ENCODE measurements around the gene PFN3. TPM values are rescaled to one million over a fixed set of nuclear protein-coding genes. Genes with fewer than 3 reads are reported as not detected.
"Not testable (repeated sequence)": the region's sequence is repeated elsewhere in the genome, so short reads cannot be mapped to it uniquely, and the experiment has no call there.

The PFN3 gene
- polyA plus RNA-seq, 12 donors: not detected

DNA sequence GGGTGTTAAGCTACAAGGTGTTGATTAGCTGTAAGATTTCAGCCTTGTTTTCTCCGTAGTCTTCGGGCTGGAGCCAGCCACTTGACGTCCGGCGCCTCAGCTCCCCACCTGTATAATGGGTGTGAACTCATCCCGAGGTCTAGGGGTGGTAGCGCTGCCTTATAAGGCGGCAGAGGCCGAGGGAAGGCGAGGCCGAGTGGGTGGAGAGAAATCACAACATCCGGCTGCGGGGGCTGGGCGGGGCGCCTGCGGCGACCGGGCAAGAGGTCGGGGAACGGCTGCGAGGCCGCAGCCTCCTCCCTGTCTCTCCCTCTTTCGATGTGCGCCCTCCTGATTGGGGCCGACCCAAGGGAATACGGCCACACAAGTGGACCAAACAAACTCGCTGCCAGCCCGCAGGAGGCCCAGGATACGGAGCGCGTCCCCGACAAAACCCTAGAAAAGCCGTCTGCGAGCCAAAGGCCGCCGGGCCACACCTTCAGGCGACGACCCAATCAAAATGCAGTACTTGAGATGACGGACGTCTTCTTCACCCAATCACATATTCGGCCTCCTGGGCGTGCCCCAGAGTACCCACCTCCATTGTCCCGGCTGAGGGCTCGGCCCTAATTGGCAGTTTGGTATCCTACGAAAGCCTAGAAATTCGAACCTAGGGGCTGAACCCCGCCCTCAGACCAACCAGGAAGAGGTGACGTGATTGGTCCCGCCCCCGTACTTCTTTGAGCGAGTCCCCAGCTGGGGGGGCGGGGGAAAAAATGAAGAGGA, 25.5 kb upstream of the PFN3 start:
- peak; percentile 100 for DNase-seq

DNA sequence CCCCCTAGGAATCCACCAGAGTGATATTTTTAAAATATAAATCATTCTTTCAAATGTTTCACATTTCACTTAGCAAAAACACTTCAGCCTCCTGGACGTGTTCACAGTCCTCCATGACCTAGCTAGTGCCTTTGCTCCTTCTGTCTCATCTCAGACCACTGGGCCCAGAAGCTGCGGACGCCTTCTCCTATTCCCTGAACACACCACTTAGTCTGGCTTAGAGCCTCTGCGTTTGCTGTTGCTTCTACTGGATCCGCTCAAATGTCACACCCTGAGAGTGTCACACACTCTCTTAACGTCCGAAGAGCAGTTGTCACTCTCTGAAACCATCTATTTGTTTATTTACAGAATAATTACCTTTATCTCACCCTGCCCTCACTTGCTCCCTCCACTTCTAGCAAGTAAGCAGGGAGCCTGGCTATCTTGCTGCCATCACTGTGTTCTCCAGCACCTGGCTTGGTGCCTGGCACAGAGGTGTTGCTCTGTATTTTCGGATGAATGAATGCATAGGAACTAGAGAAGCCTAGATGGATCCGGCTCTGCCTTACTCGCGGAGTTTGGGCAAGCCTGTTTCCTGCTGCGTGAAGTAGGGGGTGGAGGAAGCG, 24.8 kb upstream of the PFN3 start:
- no peak for DNase-seq

DNA sequence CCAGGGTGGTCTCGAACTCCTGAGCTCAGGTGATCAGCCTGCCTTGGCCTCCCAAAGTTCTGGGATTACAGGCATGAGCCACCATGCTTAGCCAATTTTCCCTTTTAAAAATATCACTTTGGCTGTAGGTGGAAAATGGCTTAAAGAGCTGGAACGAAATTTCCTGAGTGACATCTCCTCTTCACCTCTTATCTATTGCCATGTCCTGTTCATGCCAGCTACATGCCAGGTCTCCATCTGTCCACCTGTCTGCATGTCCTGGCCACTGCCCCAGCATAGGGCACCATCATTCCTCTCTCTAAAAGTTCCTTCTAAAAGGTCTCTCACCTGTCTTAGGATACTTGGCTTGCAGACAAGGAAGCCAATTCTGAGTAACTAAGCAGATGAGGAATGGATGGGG, 23.2 kb upstream of the PFN3 start:
- no peak for DNase-seq

DNA sequence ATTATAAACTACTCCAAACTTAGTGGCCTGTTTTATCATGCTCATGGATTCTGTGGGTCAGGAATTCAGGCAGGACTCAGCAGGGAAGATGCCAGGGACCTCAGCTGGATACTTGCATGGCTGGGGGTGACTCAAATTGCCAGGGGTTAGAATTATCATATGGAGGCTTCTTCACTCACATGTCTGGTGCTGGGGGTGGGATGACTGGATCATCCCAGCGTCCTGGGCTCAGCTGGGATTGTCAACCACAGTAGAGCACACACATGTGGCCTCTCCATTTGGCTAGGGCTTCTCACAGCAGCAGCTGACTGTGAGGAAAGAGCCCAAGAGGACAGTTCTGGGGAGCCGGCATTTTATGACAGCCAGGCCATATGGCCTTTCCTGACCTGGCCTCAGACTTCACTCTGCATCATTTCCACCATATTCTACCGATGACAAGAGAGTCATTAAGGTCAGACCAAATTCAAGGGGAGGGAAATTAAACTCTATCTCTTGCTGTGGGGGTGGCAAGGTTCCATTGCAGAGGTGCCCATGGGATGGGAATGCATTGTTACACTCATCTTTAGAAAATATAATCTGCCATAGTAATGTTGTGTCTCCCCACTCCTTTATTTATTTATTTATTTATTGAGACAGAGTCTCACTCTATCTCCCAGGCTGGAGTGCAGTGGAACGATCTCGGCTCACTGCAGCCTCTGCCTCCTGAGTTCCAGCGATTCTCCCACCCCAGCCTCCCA, 20.8 kb upstream of the PFN3 start:
- DNase-seq: no peak

DNA sequence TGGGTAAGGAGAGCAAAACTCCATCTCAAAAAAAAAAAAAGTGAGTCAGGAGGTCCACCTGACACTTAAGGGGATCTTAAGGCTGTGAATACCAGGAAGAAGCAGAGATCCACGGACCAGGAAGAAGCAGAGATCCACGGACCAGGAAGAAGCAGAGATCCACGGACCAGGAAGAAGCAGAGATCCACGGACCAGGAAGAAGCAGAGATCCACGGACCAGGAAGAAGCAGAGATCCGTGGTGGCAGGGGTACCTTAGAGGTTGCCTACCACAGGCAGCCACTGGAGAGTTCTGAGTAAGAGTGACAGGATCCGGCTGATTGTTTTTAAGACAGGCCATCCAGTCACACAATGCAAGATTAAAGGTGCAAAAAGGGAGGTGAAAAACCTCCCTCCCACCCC, 20.0 kb upstream of the PFN3 start:
- DNase-seq: not testable (repeated sequence)

DNA sequence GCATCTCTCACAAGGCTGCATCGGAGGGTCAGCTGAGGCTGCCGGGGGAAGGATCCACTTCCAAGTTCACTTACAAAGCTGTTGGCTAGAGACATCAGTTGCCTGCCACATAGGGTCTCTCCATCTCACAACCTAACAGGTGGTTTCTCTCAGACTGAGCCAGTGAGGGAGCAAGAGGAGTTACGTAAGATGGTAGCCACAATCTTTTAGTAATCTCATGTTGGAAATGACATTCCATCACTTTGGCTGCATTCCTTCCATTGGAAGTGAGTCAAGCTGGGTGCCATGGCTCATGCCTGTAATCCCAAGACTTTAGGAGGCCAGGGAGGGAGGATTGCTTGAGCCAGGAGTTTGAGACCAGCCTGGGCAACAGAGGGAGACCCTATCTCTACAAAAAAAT, 18.6 kb upstream of the PFN3 start:
- DNase-seq: no peak

DNA sequence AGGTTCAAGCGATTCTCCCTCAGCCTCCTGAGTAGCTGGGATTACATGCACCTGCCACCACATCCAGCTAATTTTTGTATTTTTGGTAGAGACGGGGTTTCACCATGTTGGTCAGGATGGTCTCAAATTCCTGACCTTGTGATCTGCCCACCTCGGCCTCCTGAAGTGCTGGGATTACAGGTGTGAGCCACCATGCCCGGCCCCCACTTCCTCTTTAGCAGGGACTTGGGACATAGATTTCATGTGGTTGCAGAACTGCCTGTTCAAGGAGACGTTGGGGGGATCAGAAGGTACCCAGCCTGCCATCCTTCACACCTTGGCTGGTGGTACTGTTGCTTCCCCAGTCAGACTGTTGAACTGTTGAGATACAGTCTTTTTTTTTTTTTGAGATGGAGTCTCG, 16.6 kb upstream of the PFN3 start:
- DNase-seq: not testable (repeated sequence)

DNA sequence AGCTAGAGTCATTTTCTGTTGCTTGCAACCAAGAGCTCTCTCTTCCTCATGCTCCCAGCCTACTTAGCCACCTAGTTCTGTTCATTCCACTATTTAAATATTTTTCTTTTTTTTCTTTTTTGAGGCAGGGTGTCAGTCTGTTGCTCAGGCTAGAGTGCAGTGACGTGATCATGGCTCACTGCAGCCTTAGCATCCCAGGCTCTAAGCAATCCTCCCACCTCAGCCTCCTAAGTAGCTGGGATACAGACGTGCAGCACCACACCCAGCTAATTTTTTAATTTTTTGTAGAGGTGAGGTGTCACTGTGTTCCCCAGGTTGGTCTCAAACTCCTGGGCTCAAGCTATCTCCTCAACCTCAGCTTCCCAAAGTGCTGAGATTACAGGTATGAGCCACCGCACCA, 14.0 kb upstream of the PFN3 start:
- no peak for DNase-seq

DNA sequence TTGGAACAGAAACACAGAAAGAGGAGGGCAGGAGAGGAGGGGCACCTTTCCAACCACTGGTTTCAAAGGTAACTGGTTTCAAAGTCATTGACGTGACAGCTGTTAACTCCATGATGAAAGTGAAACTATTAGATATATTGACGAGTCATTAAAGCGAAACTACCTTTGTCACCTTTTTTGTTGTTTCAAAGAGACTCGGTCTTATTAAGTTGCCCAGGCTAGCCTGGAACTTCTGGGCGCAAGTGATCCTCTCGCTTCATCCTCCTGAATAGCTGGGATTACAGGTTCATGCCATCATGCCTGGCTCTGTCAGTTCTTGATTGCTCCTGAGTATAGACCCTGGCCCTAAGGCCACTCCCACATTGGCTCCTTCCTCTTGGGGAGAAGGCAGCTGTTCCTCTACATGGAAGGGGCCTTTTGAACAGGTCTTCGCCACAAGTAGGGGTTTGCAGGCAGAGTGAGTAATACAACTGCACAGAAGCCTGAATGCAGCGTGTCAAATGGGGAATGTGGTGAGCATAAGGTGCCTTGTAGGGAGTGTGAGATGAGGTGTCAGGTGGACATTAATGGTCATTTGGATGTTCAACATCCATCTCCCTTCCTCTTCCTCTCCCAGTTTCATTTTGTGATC, 12.3 kb upstream of the PFN3 start:
- DNase-seq: no peak

DNA sequence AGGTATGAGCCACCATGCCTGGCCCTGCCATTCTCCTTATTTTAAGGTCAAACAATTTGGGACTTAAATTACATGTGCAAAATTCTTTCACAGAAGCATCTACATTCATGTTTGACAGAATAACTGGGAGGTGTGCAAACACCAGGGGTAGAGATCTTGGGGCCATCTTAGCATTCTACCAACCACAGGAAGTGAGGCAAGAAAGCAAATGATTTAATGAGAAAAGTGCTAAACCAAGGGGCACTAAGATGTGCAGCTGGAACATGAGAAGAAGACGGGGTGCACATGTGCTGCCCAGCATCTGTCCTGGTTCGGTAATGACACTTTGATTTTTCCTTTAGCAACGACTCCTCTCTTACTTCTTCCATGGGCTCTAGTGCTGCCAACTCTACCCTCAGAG, 10.1 kb upstream of the PFN3 start:
- DNase-seq: no peak

DNA sequence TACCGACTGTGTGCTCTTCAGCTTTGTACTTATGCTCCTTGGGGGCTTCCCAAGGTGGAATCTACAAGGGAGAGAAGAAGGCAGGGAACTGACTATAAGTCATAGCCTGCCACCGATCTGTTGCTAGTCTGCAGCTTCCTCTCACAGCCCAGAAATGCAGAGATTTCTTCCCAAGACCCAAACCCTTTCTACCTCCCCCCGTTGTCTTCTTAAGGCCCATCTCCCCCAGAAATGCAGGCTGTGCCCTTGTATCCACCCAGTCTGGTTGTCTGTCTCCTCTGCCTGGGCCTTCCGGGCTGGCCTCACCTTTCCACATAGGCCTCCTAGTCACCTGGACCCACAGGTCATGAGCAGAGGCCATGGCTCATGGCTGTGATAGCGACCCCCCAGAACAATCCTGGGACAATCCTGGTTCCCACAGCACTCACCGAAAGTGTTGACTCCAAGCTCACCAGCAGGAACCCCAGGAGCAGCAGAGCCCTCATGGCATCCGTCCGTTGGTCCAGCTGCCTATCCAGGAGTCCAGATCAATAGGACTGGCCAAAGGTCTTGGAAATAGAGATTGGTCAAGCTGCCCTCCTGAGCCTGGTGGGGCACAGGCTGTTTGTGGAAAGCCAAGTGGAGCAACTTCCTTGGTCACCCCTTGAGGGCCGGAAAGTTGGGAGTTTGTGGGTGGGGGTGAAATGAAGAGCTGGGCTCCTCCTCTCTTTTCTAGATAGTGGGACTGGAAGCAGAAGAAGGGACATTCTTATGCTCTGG, 8.8 kb upstream of the PFN3 start, which contains the start of gene F12:
Gene F12 (minus strand): TSS at position 522 of the 759 bp plus-strand sequence. CDS start 37 bp downstream, at position 485.
- DNase-seq: no peak

DNA sequence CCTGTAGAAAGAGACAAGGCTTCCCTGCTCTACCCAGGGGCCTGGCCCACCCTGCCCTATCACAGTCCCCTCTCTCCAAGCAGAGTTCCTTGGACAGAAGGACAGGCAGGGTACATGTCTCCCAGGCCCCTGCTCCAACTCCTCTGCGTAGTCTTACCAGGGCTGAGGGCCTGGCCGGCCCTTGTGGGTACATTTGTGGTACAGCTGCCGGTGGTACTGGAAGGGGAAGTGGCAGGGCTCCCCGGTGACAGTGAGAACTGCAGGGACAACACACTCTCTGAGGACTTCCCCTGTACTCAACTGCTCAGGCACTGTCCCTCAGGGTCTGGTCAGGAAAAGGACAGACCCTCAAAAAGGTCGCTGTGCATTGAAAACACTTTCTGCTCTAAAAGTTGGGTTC, 5.3 kb upstream of the PFN3 start:
- no peak for DNase-seq

DNA sequence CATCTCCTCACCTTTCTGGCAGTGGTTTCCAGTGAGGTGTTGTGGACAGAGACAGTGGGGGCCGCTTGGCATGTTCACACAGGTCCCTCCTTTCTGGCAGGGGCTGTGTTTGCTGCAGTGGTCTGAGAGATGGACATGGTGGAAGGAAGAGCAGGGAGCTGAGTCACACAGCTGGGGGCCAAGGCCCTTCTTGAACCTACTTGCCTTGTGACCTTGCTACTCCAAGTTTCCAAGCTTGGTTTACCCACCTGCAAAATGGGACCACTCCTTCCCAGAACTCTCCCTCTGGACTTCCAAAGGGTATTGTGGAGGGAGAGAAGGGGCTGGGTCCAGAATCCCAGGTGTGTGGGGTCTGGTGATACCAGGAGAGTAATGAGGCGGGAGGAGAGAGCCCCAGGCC, 4.9 kb upstream of the PFN3 start:
- no peak for DNase-seq

DNA sequence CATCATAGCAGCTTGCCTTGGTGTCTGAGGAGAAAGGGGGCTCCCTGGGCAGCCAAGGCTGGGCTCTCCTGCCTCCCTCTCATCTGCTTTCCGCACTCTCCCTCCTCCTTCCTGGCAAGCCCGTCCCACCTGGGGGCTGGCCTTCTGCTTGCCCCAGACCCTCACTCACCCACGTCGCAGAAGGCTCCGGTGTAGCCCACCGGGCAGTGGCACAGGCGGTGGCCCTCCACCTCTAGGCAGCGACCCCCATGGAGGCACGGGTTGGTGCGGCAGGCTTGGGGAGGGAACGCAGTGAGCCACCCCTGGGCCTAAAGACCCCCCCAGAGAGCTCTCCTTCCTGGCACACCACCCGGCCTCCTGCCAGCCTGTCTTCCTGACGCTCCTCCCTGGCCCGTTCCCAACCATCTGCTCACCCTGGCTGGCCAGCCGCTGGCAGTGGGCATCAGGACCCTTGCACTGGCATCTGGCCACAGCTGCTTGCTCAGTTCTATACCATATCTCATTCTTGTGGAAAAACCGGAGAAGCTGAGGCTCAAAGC, 4.2 kb upstream of the PFN3 start:
- no peak for DNase-seq

DNA sequence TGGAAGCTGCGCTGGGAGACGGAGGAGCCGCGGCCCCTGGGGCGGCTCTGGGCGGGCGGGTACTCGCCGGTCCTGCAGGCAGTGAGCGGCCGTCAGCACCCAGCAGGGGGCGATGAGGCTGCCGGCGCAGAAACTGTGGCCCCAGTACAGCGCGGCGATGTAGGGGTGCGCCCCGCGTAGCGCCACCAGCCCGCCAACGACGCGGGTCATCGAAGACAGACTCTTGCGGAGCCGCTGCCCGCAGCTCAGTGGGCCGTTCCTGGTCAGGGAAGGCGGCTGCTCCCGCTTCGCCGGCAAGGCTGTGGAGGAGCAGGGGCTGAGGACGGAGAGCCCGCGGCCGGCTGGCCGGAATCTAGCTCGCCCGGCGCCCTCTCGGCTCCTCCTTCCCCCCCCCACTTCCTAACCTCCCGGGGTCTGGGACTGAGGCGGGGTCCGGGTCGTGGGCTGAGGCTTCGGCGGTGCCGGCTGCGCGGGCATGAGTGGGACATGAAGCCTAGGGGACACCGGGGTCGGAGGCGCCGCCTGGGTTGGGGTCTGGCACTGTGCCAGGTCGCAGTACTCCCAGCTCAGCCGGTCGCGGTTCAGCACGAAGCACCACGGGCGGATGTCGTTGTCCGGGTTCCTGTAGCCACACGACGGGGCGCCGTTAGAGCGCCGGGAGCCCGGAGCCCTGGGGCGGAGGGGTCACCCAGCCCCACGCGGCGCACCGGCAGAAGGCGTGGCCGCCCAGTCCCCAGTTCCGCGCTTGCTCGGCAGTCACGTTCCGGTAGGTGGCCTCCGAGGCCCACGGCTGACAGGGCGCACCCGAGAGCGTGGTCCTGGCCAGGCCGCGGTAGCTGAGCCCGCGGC, 3.6 kb upstream of the PFN3 start:
- peak; percentile 79 for DNase-seq

DNA sequence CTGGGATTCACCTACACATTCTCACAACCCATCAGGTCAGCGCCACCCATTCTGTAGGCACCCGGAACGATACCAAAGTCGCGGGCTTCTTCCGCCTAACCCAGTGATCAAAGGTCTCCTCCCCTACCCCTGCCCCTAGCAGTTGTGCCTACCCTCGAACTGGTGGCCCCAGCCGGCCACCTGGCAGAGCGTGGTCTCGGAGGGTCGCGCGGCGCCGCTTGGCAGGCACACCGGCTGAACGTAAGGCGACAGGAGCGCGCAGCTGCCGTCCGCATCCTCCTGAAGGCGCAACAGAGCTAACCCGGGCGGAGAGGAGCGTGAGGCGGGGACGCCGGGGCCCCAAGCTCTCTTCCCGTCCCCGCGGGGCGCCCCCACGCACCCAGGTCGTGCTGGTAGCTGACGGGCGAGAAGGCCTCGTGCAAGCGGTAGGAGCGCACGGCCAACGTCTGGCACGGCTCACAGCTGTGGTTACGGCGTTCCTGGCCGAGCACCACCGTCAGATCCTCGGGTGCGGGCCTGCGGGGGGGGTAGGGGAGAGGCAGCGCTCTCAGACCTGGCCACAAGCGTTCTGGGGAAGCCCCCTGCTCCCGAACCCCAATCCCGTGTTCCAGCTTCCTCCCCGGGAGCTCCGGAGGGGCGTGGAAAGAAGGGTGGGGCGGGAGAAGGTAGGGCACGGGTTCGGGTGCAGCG, 2.8 kb upstream of the PFN3 start:
- no peak for DNase-seq

DNA sequence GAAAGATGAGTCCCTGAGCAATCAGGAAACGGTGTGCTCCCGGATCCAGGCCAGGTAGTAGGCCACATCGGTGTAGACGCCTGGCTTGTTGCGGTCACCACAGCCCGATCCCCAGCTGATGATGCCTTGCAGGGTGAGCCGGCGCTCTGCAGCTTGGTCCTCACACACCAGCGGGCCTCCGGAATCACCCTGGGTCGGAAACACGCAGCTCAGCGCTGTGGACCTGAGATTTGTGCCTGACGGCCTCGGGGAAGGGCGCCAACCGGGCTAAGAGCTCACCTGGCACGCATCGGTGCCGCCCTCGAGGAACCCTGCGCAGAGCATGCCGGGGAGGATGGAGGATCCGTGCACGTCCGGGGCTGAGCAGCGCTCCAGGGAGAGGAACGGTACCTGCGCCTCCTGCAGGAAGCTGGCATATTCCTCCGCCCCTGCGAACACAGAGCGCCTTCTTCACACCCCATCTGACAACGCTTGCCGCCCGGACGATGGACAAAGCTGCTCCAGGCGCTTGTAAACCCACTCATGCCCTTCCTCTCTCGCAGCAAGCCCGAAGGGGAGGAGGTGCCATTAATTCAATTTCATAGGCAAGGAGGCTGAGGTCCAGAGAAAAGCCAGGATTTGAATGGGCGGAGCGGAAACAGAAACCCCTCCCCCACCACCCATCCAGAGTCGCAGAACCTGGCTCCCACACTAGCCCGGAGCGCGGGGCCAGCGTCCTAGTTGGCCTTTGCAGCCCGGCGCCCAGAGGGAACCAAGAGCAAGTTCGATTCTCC, 2.0 kb upstream of the PFN3 start:
- DNase-seq: no peak

DNA sequence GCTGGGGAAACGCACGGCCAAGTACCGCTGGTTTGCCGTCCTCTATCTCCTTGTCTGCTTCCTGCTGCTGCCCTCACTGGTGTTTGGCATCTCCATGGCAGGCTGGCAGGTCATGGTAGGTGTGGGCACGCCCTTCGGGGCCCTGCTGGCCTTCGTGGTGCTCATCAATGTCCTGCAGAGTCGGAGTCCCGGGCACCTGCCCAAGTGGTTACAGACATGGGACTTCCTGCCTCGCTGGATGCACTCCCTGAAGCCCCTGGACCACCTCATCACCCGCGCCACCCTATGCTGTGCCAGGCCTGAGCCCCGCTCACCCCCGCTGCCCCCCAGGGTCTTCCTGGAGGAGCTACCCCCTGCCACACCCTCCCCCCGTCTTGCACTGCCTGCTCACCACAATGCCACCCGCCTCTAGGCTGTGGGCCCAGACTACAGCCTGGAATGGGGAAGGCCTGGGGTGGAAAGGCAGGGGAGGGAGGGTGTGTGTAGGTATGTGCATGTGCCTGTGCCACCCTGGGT, 2.5 kb downstream of the PFN3 start:
- DNase-seq: no peak

DNA sequence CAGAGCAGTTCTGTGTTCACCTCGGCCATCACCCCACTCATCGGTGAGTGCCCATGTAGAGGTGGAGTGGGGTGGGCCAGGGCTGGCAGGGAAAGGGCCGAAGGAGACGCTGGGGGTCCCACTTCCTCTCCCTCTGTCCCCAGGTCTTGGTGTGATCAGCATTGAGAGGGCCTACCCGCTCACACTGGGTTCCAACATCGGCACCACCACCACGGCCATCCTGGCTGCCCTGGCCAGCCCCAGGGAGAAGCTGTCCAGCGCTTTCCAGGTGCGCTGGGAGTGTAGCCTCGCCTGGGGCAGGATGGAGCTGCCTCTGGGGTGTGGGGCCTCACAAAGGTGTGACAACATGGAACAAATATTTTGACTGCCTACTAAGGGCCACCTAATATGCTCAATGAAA, 3.7 kb downstream of the PFN3 start:
- DNase-seq: no peak
